OCI-LY7 (cell line): ENCODE measurements around the gene NFKB1. TPM values are rescaled to one million over a fixed set of nuclear protein-coding genes. Genes with fewer than 3 reads are reported as not detected.

Experiments
- BruUV-seq: library from RNA; stranded (reverse); fragments of 400-500 nt; replicated peaks from 2 replicates; lab custom pipeline; 2021; lab: Mats Ljungman, UMichigan
- CTCF ChIA-PET: fragments of 300-600 bp; sonication (Branson Sonifier 250); formaldehyde crosslinking; loops from one replicate; lab custom pipeline; 2022; ENCODE audit warnings: antibody characterized with exemption; ENCODE audit not compliant: unreplicated experiment; lab: Charles Lee
- POLR2A ChIA-PET: fragments of 300-600 bp; sonication (Branson Sonifier 250); formaldehyde crosslinking; loops from one replicate; lab custom pipeline; 2022; ENCODE audit warnings: antibody characterized with exemption; lab: Charles Lee
- DNase-seq: peaks from one replicate; pipeline ENCODE4 v3.0.0-alpha.2; 2015; ENCODE audit warnings: low spot score
- H2AFZ ChIP-seq: fragments of 200-600 bp; sonication (generic), shearing (Covaris generic); 2 replicates; pipeline ENCODE4 v1.6.1; 2014; ENCODE audit warnings: mild to moderate bottlenecking, antibody characterized with exemption, low read length, moderate library complexity
- H3K27ac ChIP-seq: fragments of 200-600 bp; sonication (generic); 2 replicates; pipeline ENCODE4 v1.5.1; 2014; ENCODE audit warnings: mixed run types, low read depth, mild to moderate bottlenecking, moderate library complexity, low read length, inconsistent platforms; ENCODE audit not compliant: poor library complexity, severe bottlenecking
- H3K36me3 ChIP-seq: fragments of 200-600 bp; sonication (generic); 2 replicates; pipeline ENCODE4 v1.6.1; 2014; ENCODE audit warnings: mild to moderate bottlenecking, antibody characterized with exemption, low read length, moderate library complexity, mixed read lengths; ENCODE audit not compliant: insufficient read depth
- H3K4me1 ChIP-seq: fragments of 200-600 bp; sonication (generic); 2 replicates; pipeline ENCODE4 v1.5.1; 2014; ENCODE audit warnings: mild to moderate bottlenecking, low read length; ENCODE audit not compliant: insufficient read depth, poor library complexity, severe bottlenecking
- H3K4me2 ChIP-seq: fragments of 200-600 bp; sonication (generic); 2 replicates; pipeline ENCODE4 v1.6.1; 2014; ENCODE audit warnings: mild to moderate bottlenecking, low read length
- H3K4me3 ChIP-seq: fragments of 200-600 bp; sonication (generic); 2 replicates; pipeline ENCODE4 v1.5.1; 2014; ENCODE audit warnings: mild to moderate bottlenecking, low read depth, low read length; ENCODE audit not compliant: poor library complexity, severe bottlenecking
- H3K79me2 ChIP-seq: fragments of 200-600 bp; sonication (generic); 2 replicates; pipeline ENCODE4 v1.6.1; 2016; ENCODE audit warnings: low read depth, mild to moderate bottlenecking, low read length, moderate library complexity, mixed read lengths; ENCODE audit not compliant: insufficient read depth
- H3K9me2 ChIP-seq: fragments of 200-600 bp; sonication (generic); 2 replicates; pipeline ENCODE4 v1.6.1; 2016; ENCODE audit warnings: mild to moderate bottlenecking, low read length, mixed read lengths; ENCODE audit not compliant: insufficient read depth
- H3K9me3 ChIP-seq: fragments of 200-600 bp; sonication (generic); 2 replicates; pipeline ENCODE4 v1.6.1; 2014; ENCODE audit warnings: mild to moderate bottlenecking, mixed run types, low read length, mixed read lengths
- H4K20me1 ChIP-seq: fragments of 200-600 bp; sonication (generic); 2 replicates; pipeline ENCODE4 v1.6.1; 2014; ENCODE audit warnings: mild to moderate bottlenecking, antibody characterized with exemption, low read length, moderate library complexity, mixed read lengths; ENCODE audit not compliant: insufficient read depth
- CTCF ChIP-seq: fragments of 200-600 bp; sonication (generic); conservative IDR thresholded peaks from 2 replicates; pipeline ENCODE4 v1.5.1; 2014; ENCODE audit warnings: mild to moderate bottlenecking, antibody characterized with exemption, low read length, moderate library complexity, mixed read lengths
- EZH2phosphoT487 ChIP-seq: fragments of 200-600 bp; sonication (generic); IDR thresholded peaks from 2 replicates; pipeline ENCODE4 v1.6.1; 2018; ENCODE audit warnings: low read depth, borderline replicate concordance, mild to moderate bottlenecking, mixed run types, antibody characterized with exemption, low read length, moderate library complexity, mixed read lengths
- intact Hi-C: fragments of 100-400 bp; cut with micrococcal nuclease; formaldehyde crosslinking; loops from one replicate; pipeline ENCODE4 v1.10.0; 2022; ENCODE audit not compliant: unreplicated experiment
- total RNA-seq, 2 experiments: library from RNA; depleted of rRNA in 1 of 2; stranded (reverse); fragments of >200 nt in 1 of 2; shearing (Covaris generic) in 1 of 2; gene quantifications; 2 replicates each; pipeline ENCODE4 v1.2.3, GENCODE V29; 2014 to 2022

Gene NFKB1
- total RNA-seq, 2 experiments from 2014 or later, result 23.1 to 47.8 TPM

GRCh38 chr4:102543030-102543928 is 42.1 kb downstream of the NFKB1 start:
- POLR2A ChIA-PET, result interaction anchor here (0.6 to 1.5 kb wide), 7 partner anchors 13 to 893 kb away, joined by 3 to 9 read pairs (median 4); no protein-coding TSS in a partner anchor
- Histone ChIP-seq H3K9me3 (no peaks in the 10 kb centered on the region), H3K9me2 (no peaks in the 10 kb centered on the region), H3K27ac (no peak overlapping the region), H2AFZ (no peak overlapping the region), H3K36me3 (peaks cover 26% of the 10 kb centered on the region; the same call in 1 of the 2 replicates), H3K4me2 (no peak overlapping the region), H3K4me3 (no peak overlapping the region), H3K79me2 (no peaks in the 10 kb centered on the region), H4K20me1 (no peaks in the 10 kb centered on the region), H3K4me1 (no peaks in the 10 kb centered on the region)
- no peak for DNase-seq
- no peak for TF ChIP-seq CTCF
- TF ChIP-seq EZH2phosphoT487, result no peak
- no TSS peak for BruUV-seq
- CTCF ChIA-PET, result no interaction called here
- intact Hi-C loops, result no loop called here

DNA sequence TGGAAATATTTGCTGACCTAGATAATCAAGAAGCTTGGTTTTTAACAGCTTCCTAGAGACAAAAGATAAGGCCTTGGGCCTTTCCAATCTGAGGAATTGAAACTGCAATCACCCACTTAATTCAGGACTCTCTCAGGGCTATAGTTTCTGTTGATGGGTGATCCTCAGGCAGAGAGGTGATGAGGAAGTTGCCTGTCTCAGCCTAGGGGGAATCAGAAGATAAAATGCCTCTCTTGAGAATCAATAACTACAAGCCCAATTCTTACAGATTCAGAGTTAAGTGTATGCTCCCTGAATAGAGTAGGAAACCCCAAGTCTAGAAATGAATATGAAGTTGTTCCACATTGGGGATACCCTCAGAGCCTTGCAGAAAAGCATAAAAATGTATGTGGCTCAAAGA is 45.5 kb downstream of the NFKB1 start:
- H3K79me2 ChIP-seq, result no peaks in the 10 kb centered on the region
- H3K4me1 ChIP-seq, result no peaks in the 10 kb centered on the region
- H3K9me2 ChIP-seq, result no peaks in the 10 kb centered on the region
- intact Hi-C loops, result no loop called here
- H4K20me1 ChIP-seq, result no peaks in the 10 kb centered on the region
- H3K27ac ChIP-seq, result no peak overlapping the region
- BruUV-seq, result no TSS peak
- peaks cover 26% of the 10 kb centered on the region for H3K36me3 ChIP-seq
- no peak overlapping the region for H2AFZ ChIP-seq
- ChIA-PET CTCF (interaction anchor here (0.6 kb wide), 1 partner anchor 123 kb away, joined by 3 read pairs; no protein-coding TSS in a partner anchor), POLR2A (interaction anchor here (0.6 to 2.1 kb wide), 10 partner anchors 9 to 510 kb away, joined by 3 to 11 read pairs (median 4); no protein-coding TSS in a partner anchor)
- no peaks in the 10 kb centered on the region for H3K9me3 ChIP-seq
- TF ChIP-seq CTCF, result no peak
- no peak for TF ChIP-seq EZH2phosphoT487
- no peak overlapping the region for H3K4me2 ChIP-seq
- no peak overlapping the region for H3K4me3 ChIP-seq
- no peak for DNase-seq
